ENCODE measurements around the gene ZCCHC18.
A peak's percentile ranks its signal among the peaks of the same experiment; 100 is the strongest.

ZCCHC18 gene

GRCh38 chrX:104134583-104135261 lies 22.4 kb downstream of the ZCCHC18 start:
- no peak for TF ChIP-seq CTCF (conservative IDR thresholded peaks at IDR 0.05; ENCODE audit: low read depth)
- POLR2A ChIA-PET (ENCODE audit: low non-redundant PET): no interaction called here
- CTCF ChIA-PET: no interaction called here
- DNase-seq (ENCODE audit: low spot score): no peak
- no peak overlapping the region for H3K27ac ChIP-seq

GRCh38 chrX:104135677-104136076 lies 23.4 kb downstream of the ZCCHC18 start:
- H3K27ac ChIP-seq: no peak overlapping the region
- no peak for TF ChIP-seq CTCF (conservative IDR thresholded peaks at IDR 0.05; ENCODE audit: low read depth)
- DNase-seq (ENCODE audit: low spot score): no peak
- ChIA-PET CTCF (interaction anchor here (0.6 kb wide), 3 partner anchors 8 to 227 kb away, joined by 3 to 5 read pairs (median 4); no protein-coding TSS in a partner anchor), POLR2A (ENCODE audit: low non-redundant PET) (no interaction called here)

GRCh38 chrX:104136241-104137019 lies 24.1 kb downstream of the ZCCHC18 start:
- CTCF ChIA-PET: interaction anchor here (0.6 kb wide), 3 partner anchors 8 to 228 kb away, joined by 3 to 5 read pairs (median 4); no protein-coding TSS in a partner anchor
- DNase-seq (ENCODE audit: low spot score): peak; percentile 55
- POLR2A ChIA-PET (ENCODE audit: low non-redundant PET): no interaction called here
- TF ChIP-seq CTCF (conservative IDR thresholded peaks at IDR 0.05; ENCODE audit: low read depth): peak; percentile 56
- H3K27ac ChIP-seq: no peak overlapping the region

GRCh38 chrX:104137496-104137895 lies 25.2 kb downstream of the ZCCHC18 start:
- ChIA-PET CTCF (no interaction called here), POLR2A (ENCODE audit: low non-redundant PET) (no interaction called here)
- TF ChIP-seq CTCF (conservative IDR thresholded peaks at IDR 0.05; ENCODE audit: low read depth): no peak
- DNase-seq (ENCODE audit: low spot score): no peak
- no peak overlapping the region for H3K27ac ChIP-seq

- DNase-seq (ENCODE audit: low spot score): no peak
- ChIA-PET CTCF (no interaction called here), POLR2A (ENCODE audit: low non-redundant PET) (no interaction called here)
- TF ChIP-seq CTCF (conservative IDR thresholded peaks at IDR 0.05; ENCODE audit: low read depth): no peak
- H3K27ac ChIP-seq: no peak overlapping the region
Observed at GRCh38 chrX:104141087-104141760, 28.9 kb downstream of the ZCCHC18 start.

GRCh38 chrX:104151037-104151436 lies 38.7 kb downstream of the ZCCHC18 start:
- TF ChIP-seq CTCF (conservative IDR thresholded peaks at IDR 0.05; ENCODE audit: low read depth): no peak
- H3K27ac ChIP-seq: no peak overlapping the region
- ChIA-PET CTCF (no interaction called here), POLR2A (ENCODE audit: low non-redundant PET) (no interaction called here)
- no peak for DNase-seq (ENCODE audit: low spot score)
